H1 (cell line): Measurements from ENCODE around the gene VWCE. TPM values are rescaled to one million over a fixed set of nuclear protein-coding genes. Genes with fewer than 3 reads are reported as not detected.
"Not testable (repeated sequence)": the region's sequence is repeated elsewhere in the genome, so short reads cannot be mapped to it uniquely, and the experiment has no call there.

Experiments used
- CTCF ChIA-PET: fragments of 300-600 bp; sonication (Branson Sonifier 250); formaldehyde crosslinking; loops from one replicate; lab custom pipeline; 2021; ENCODE audit not compliant: partially characterized antibody; lab: Charles Lee
- POLR2A ChIA-PET: fragments of 300-600 bp; sonication (Branson Sonifier 250); formaldehyde crosslinking; loops from one replicate; lab custom pipeline; 2021; ENCODE audit warnings: inconsistent platforms; ENCODE audit not compliant: partially characterized antibody; lab: Charles Lee
- DNase-seq, 2 experiments: peaks; one replicate each; pipeline versions ENCODE4 v3.0.0 to v3.0.0-alpha.2; 2010 to 2022; ENCODE audit warnings: low spot score in 2 of 2, low read depth in 1 of 2, mixed read lengths in 1 of 2
- FAIRE-seq: peaks from 2 replicates; lab custom pipeline; 2011; peaks lifted over from hg19 to GRCh38; lab: Jason Lieb, UNC
- H2AFZ ChIP-seq: 2 replicates; pipeline ENCODE4 v1.8.1; 2012; ENCODE audit warnings: low read length, inconsistent platforms
- H2AK5ac ChIP-seq: 2 replicates; pipeline ENCODE4 v1.6.1; 2013; ENCODE audit warnings: low read depth, low read length
- H2BK120ac ChIP-seq: replicated peaks from 2 replicates; pipeline ENCODE3; 2013; ENCODE audit warnings: low read depth, low read length, inconsistent platforms
- H2BK12ac ChIP-seq: 2 replicates; pipeline ENCODE4 v1.6.1; 2013; ENCODE audit warnings: low read depth, low read length
- H2BK15ac ChIP-seq: 2 replicates; pipeline ENCODE4 v1.6.1; 2013; ENCODE audit warnings: low read length
- H2BK20ac ChIP-seq: 2 replicates; pipeline ENCODE4 v1.6.1; 2013; ENCODE audit warnings: low read length
- H2BK5ac ChIP-seq: 2 replicates; pipeline ENCODE4 v1.6.1; 2013; ENCODE audit warnings: low read depth, low read length
- H3K14ac ChIP-seq: 2 replicates; pipeline ENCODE4 v1.6.1; 2013; ENCODE audit warnings: inconsistent platforms; ENCODE audit not compliant: insufficient read length
- H3K18ac ChIP-seq: 2 replicates; pipeline ENCODE4 v1.6.1; 2013; ENCODE audit warnings: low read length; ENCODE audit errors: extremely low read depth
- H3K23ac ChIP-seq: 2 replicates; pipeline ENCODE4 v1.6.1; 2013; ENCODE audit warnings: inconsistent platforms; ENCODE audit not compliant: insufficient read length
- H3K23me2 ChIP-seq: 2 replicates; pipeline ENCODE4 v1.6.1; 2013; ENCODE audit warnings: low read depth, low read length
- H3K27ac ChIP-seq: 2 replicates; pipeline ENCODE4 v1.6.1; 2011; ENCODE audit warnings: low read depth, low read length, inconsistent platforms
- H3K27me3 ChIP-seq, 4 experiments: replicated peaks in 1 of 4; 1 replicate in 1 of 4; 2 replicates in 3 of 4; pipeline versions ENCODE4 v1.6.1 to v1.8.1; 2011 to 2013; ENCODE audit warnings: low read length in 3 of 4, mild to moderate bottlenecking in 3 of 4, inconsistent platforms in 2 of 4, mixed read lengths in 2 of 4, moderate library complexity in 1 of 4; ENCODE audit not compliant: control insufficient read depth in 3 of 4, insufficient read depth in 3 of 4; ENCODE audit errors: extremely low read depth in 1 of 4
- H3K36me3 ChIP-seq, 4 experiments: 2 replicates each; pipeline versions ENCODE4 v1.6.1 to v1.8.1; 2011 to 2013; ENCODE audit warnings: mild to moderate bottlenecking in 4 of 4, low read length in 3 of 4, moderate library complexity in 2 of 4, control low read depth in 1 of 4, inconsistent platforms in 1 of 4; ENCODE audit not compliant: insufficient read depth in 4 of 4, control insufficient read depth in 2 of 4
- H3K4ac ChIP-seq: replicated peaks from 2 replicates; pipeline ENCODE3; 2013; ENCODE audit warnings: low read length, low read depth, mixed read lengths, inconsistent platforms; ENCODE audit not compliant: insufficient read length
- H3K4me1 ChIP-seq, 4 experiments: replicated peaks in 1 of 4; 1 replicate in 1 of 4; 2 replicates in 3 of 4; pipeline versions ENCODE4 v1.6.1 to v1.8.1; 2011 to 2013; ENCODE audit warnings: low read length in 3 of 4, inconsistent platforms in 2 of 4, mixed read lengths in 1 of 4; ENCODE audit not compliant: insufficient read depth in 4 of 4, control insufficient read depth in 3 of 4
- H3K4me2 ChIP-seq, 2 experiments: 2 replicates each; pipeline versions ENCODE4 v1.6.1 to v1.8.1; 2011 to 2013; ENCODE audit warnings: low read depth in 2 of 2, low read length in 2 of 2, control low read depth in 1 of 2, inconsistent platforms in 1 of 2, mild to moderate bottlenecking in 1 of 2; ENCODE audit not compliant: insufficient read depth in 1 of 2
- H3K4me3 ChIP-seq, 4 experiments: fragments of 200-600, 300-600 bp in 1 of 4; sonication (generic), shearing (Covaris generic), sonication (Bioruptor Twin) in 1 of 4; 2 replicates each; pipeline versions ENCODE4 v1.5.1 to v1.8.1; 2011 to 2016; ENCODE audit warnings: low read length in 4 of 4, low read depth in 3 of 4, control low read depth in 2 of 4, inconsistent platforms in 2 of 4, mild to moderate bottlenecking in 2 of 4, mixed read lengths in 1 of 4, moderate library complexity in 1 of 4; ENCODE audit not compliant: insufficient read depth in 2 of 4; ENCODE audit errors: extremely low read depth in 1 of 4
- H3K56ac ChIP-seq: replicated peaks from 2 replicates; pipeline ENCODE3; 2013; ENCODE audit warnings: low read depth, mild to moderate bottlenecking, mixed read lengths, low read length, inconsistent platforms; ENCODE audit not compliant: insufficient read length
- H3K79me1 ChIP-seq: 2 replicates; pipeline ENCODE4 v1.6.1; 2013; ENCODE audit warnings: low read depth, low read length, control low read depth
- H3K79me2 ChIP-seq, 2 experiments: 2 replicates each; pipeline versions ENCODE4 v1.6.1 to v1.8.1; 2012 to 2013; ENCODE audit warnings: low read length in 2 of 2, mild to moderate bottlenecking in 2 of 2, inconsistent platforms in 1 of 2; ENCODE audit not compliant: insufficient read depth in 2 of 2, control insufficient read depth in 1 of 2
- H3K9ac ChIP-seq, 4 experiments: replicated peaks in 1 of 4; 1 replicate in 1 of 4; 2 replicates in 3 of 4; pipeline versions ENCODE4 v1.6.1 to v1.8.1; 2011 to 2013; ENCODE audit warnings: low read depth in 3 of 4, low read length in 3 of 4, control low read depth in 2 of 4, mild to moderate bottlenecking in 2 of 4, moderate library complexity in 2 of 4, inconsistent platforms in 1 of 4; ENCODE audit errors: extremely low read depth in 1 of 4
- H3K9me3 ChIP-seq, 2 experiments: 2 replicates each; pipeline versions ENCODE4 v1.6.1 to v1.8.1; 2012 to 2013; ENCODE audit warnings: mild to moderate bottlenecking in 2 of 2, moderate library complexity in 2 of 2, control low read depth in 1 of 2, inconsistent platforms in 1 of 2, low read depth in 1 of 2, low read length in 1 of 2, mixed read lengths in 1 of 2; ENCODE audit not compliant: insufficient read depth in 2 of 2
- H4K20me1 ChIP-seq, 2 experiments: replicated peaks in 1 of 2; 2 replicates each; pipeline versions ENCODE3 to v1.8.1; 2011 to 2013; ENCODE audit warnings: inconsistent platforms in 2 of 2, low read length in 2 of 2, mild to moderate bottlenecking in 1 of 2; ENCODE audit not compliant: insufficient read depth in 2 of 2, control insufficient read depth in 1 of 2
- H4K5ac ChIP-seq: 2 replicates; pipeline ENCODE4 v1.6.1; 2013; ENCODE audit warnings: low read length, low read depth, mixed read lengths, inconsistent platforms; ENCODE audit not compliant: insufficient read length
- H4K8ac ChIP-seq: 2 replicates; pipeline ENCODE4 v1.8.0; 2013; ENCODE audit warnings: mild to moderate bottlenecking, moderate library complexity, low read length, inconsistent platforms; ENCODE audit not compliant: insufficient read depth; ENCODE audit errors: extremely low read depth
- H4K91ac ChIP-seq: replicated peaks from 2 replicates; pipeline ENCODE3; 2013; ENCODE audit warnings: low read length, mixed read lengths, inconsistent platforms; ENCODE audit not compliant: insufficient read length
- WGBS, 2 experiments: shearing (Covaris generic) in 1 of 2; methylation state at CpG; one replicate each; pipeline versions ENCODE4 v1.1.6 to v1.1.7; 2013 to 2015; ENCODE audit warnings: low lambda C conversion rate in 2 of 2, mixed read lengths in 2 of 2, inconsistent platforms in 1 of 2, low coverage in 1 of 2, missing lambda C conversion rate in 1 of 2; ENCODE audit not compliant: insufficient replicate concordance in 2 of 2, insufficient coverage in 1 of 2, insufficient read length in 1 of 2; ENCODE audit errors: extremely low coverage in 1 of 2, missing lambda C conversion rate in 1 of 2; 5-methylcytosine and 5-hydroxymethylcytosine counted together
- polyA plus RNA-seq, 7 experiments: library from polyadenylated mRNA; depleted of rRNA in 3 of 7; stranded (reverse) in 5 of 7; unstranded in 2 of 7; fragments of >200 nt in 5 of 7; fragments of 200-250 nt in 2 of 7; gene quantifications; 1 replicate in 5 of 7; 2 replicates in 1 of 7; 4 replicates in 1 of 7; pipeline versions ENCODE4 v1.2.1 to v1.2.3, GENCODE V29; 2011 to 2013; ENCODE audit warnings: missing spikeins in 2 of 7, mixed read lengths in 2 of 7
- total RNA-seq: library from RNA; stranded (reverse); fragmentation: NEBNext Ultra II Directional; extraction: Animal tissue kit (Norgen Biotek cat#: 25700); gene quantifications from 2 replicates; pipeline ENCODE4 v1.2.1, GENCODE V29; 2021

VWCE gene
- total and polyA plus RNA-seq, 2 of the 8 experiments (the other 6 are each of a cell fraction or from before 2014, with no cell fraction given): 9.5 to 12.3 TPM

DNA sequence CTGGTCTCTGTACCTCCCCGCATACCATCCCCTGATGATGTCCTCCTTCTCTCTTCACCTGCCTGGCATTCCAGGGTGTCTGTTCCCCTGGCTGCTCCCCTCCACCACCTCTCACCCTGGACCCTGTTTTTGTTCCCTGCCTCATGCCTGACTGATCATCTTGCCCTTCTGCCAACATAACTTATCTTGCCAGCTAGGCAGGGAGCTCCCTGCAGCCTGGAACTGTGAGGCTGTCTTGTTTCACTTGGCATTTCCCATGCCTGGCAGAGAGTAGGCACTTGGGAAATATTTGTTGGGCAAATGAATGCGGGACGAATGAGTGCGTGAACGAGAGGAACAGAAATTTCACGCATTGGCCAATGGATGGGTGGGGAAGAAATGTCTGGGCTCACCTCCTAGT lies 65.7 kb downstream of the VWCE start:
- H3K23me2 ChIP-seq, H3K9ac ChIP-seq, H2BK20ac ChIP-seq, DNase-seq, H4K8ac ChIP-seq, H3K4me3 ChIP-seq, H2AFZ ChIP-seq, H3K14ac ChIP-seq, H2BK5ac ChIP-seq, CTCF ChIA-PET, H3K4ac ChIP-seq, H3K79me2 ChIP-seq, H3K9me3 ChIP-seq, H2AK5ac ChIP-seq, H3K4me2 ChIP-seq, H2BK120ac ChIP-seq, H4K91ac ChIP-seq, H2BK12ac ChIP-seq, H3K23ac ChIP-seq, FAIRE-seq, POLR2A ChIA-PET, H2BK15ac ChIP-seq, H3K27me3 ChIP-seq, H3K27ac ChIP-seq, H3K36me3 ChIP-seq, H3K56ac ChIP-seq, H4K5ac ChIP-seq, H4K20me1 ChIP-seq, H3K79me1 ChIP-seq, H3K4me1 ChIP-seq, H3K18ac ChIP-seq: not testable (repeated sequence)
- no CpG with 5 or more reads among the region's 6 CpGs for WGBS, 2 experiments

GRCh38 chr11:61226457-61227137 lies 68.5 kb downstream of the VWCE start:
- H3K79me1 ChIP-seq, H3K4me2 ChIP-seq, POLR2A ChIA-PET, H4K20me1 ChIP-seq, CTCF ChIA-PET, H4K91ac ChIP-seq, H3K27ac ChIP-seq, H3K14ac ChIP-seq, H2BK12ac ChIP-seq, H2AFZ ChIP-seq, H4K5ac ChIP-seq, H3K36me3 ChIP-seq, H2BK120ac ChIP-seq, H3K9ac ChIP-seq, H3K18ac ChIP-seq, H2AK5ac ChIP-seq, H3K23ac ChIP-seq, H3K27me3 ChIP-seq, H2BK5ac ChIP-seq, FAIRE-seq, H2BK20ac ChIP-seq, DNase-seq, H2BK15ac ChIP-seq, H3K23me2 ChIP-seq, H3K56ac ChIP-seq, H3K4ac ChIP-seq, H3K4me3 ChIP-seq, H3K9me3 ChIP-seq, H3K79me2 ChIP-seq, H3K4me1 ChIP-seq, H4K8ac ChIP-seq: not testable (repeated sequence)
- WGBS, 2 experiments: no CpG with 5 or more reads among the region's 10 CpGs
